ENCODE measurements around the gene MUCL3.

MUCL3 gene

GRCh38 chr6:30983439-30983838 is 42.7 kb downstream of the MUCL3 start, which contains the start of gene MUC21:
TSS of gene MUC21 (plus strand) at chr6:30983718. CDS start at chr6:30983959, 241 bp downstream.
- no peak for ATAC-seq
- TF ChIP-seq RARB (CRISPR knock-in tag; IDR thresholded peaks at IDR 0.05) (no peak), SNAI2 (CRISPR knock-in tag; IDR thresholded peaks at IDR 0.05) (no peak)

GRCh38 chr6:30985490-30985889 is 44.7 kb downstream of the MUCL3 start:
- no peak for ATAC-seq
- no peak for TF ChIP-seq SNAI2 (CRISPR knock-in tag; IDR thresholded peaks at IDR 0.05)
- no peak for TF ChIP-seq TOX (CRISPR knock-in tag; IDR thresholded peaks at IDR 0.05; ENCODE audit: borderline replicate concordance)
- no peak for TF ChIP-seq BACH2 (CRISPR knock-in tag; IDR thresholded peaks at IDR 0.05; ENCODE audit: borderline replicate concordance)
- TF ChIP-seq ISL1 (CRISPR knock-in tag; IDR thresholded peaks at IDR 0.05), result no peak
- no peak for TF ChIP-seq POU6F1 (CRISPR knock-in tag; IDR thresholded peaks at IDR 0.05; ENCODE audit: borderline replicate concordance, low read depth)
- TF ChIP-seq ZNF565 (CRISPR knock-in tag; conservative IDR thresholded peaks at IDR 0.05; ENCODE audit: low read depth), result no peak
- no peak for TF ChIP-seq OSR1 (CRISPR knock-in tag; IDR thresholded peaks at IDR 0.05)
- no peak for TF ChIP-seq PATZ1 (CRISPR knock-in tag; IDR thresholded peaks at IDR 0.05; ENCODE audit: borderline replicate concordance)
- TF ChIP-seq ESRRG (CRISPR knock-in tag; IDR thresholded peaks at IDR 0.05), result no peak
- no peak for TF ChIP-seq RARB (CRISPR knock-in tag; IDR thresholded peaks at IDR 0.05)
- no peak for TF ChIP-seq ZC3H10 (CRISPR knock-in tag; IDR thresholded peaks at IDR 0.05)
- TF ChIP-seq PPARA (CRISPR knock-in tag; IDR thresholded peaks at IDR 0.05; ENCODE audit: borderline replicate concordance), result no peak
- no peak for TF ChIP-seq ZFP3 (CRISPR knock-in tag; IDR thresholded peaks at IDR 0.05)
- no peak for TF ChIP-seq TSHZ2 (CRISPR knock-in tag; IDR thresholded peaks at IDR 0.05)
- no peak for TF ChIP-seq TCF4 (CRISPR knock-in tag; IDR thresholded peaks at IDR 0.05; ENCODE audit: borderline replicate concordance)
- TF ChIP-seq CREB5 (CRISPR knock-in tag; IDR thresholded peaks at IDR 0.05; ENCODE audit: low read depth), result no peak
- no peak for TF ChIP-seq GLIS3 (CRISPR knock-in tag; IDR thresholded peaks at IDR 0.05)
- TF ChIP-seq ZNF8 (CRISPR knock-in tag; IDR thresholded peaks at IDR 0.05), result no peak
- TF ChIP-seq ZFP30 (CRISPR knock-in tag; IDR thresholded peaks at IDR 0.05), result no peak
- no peak for TF ChIP-seq ARNTL (CRISPR knock-in tag; IDR thresholded peaks at IDR 0.05; ENCODE audit: borderline replicate concordance, low read depth)

- no peak for ATAC-seq
- TF ChIP-seq, protein P1, sequence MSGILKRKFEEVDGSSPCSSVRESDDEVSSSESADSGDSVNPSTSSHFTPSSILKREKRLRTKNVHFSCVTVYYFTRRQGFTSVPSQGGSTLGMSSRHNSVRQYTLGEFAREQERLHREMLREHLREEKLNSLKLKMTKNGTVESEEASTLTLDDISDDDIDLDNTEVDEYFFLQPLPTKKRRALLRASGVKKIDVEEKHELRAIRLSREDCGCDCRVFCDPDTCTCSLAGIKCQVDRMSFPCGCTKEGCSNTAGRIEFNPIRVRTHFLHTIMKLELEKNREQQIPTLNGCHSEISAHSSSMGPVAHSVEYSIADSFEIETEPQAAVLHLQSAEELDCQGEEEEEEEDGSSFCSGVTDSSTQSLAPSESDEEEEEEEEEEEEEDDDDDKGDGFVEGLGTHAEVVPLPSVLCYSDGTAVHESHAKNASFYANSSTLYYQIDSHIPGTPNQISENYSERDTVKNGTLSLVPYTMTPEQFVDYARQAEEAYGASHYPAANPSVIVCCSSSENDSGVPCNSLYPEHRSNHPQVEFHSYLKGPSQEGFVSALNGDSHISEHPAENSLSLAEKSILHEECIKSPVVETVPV (CRISPR knock-in tag; IDR thresholded peaks at IDR 0.05), result no peak
- no peak for TF ChIP-seq ARNTL (CRISPR knock-in tag; IDR thresholded peaks at IDR 0.05; ENCODE audit: borderline replicate concordance, low read depth)
- TF ChIP-seq PPARA (CRISPR knock-in tag; IDR thresholded peaks at IDR 0.05; ENCODE audit: borderline replicate concordance), result no peak
- TF ChIP-seq ZFP30 (CRISPR knock-in tag; IDR thresholded peaks at IDR 0.05), result no peak
- TF ChIP-seq GLIS3 (CRISPR knock-in tag; IDR thresholded peaks at IDR 0.05), result no peak
- TF ChIP-seq ZFP3 (CRISPR knock-in tag; IDR thresholded peaks at IDR 0.05), result no peak
- TF ChIP-seq ESRRG (CRISPR knock-in tag; IDR thresholded peaks at IDR 0.05), result no peak
- TF ChIP-seq OSR1 (CRISPR knock-in tag; IDR thresholded peaks at IDR 0.05), result no peak
- TF ChIP-seq ZNF8 (CRISPR knock-in tag; IDR thresholded peaks at IDR 0.05), result no peak
- no peak for TF ChIP-seq CREB5 (CRISPR knock-in tag; IDR thresholded peaks at IDR 0.05; ENCODE audit: low read depth)
- TF ChIP-seq POU6F1 (CRISPR knock-in tag; IDR thresholded peaks at IDR 0.05; ENCODE audit: borderline replicate concordance, low read depth), result no peak
- no peak for TF ChIP-seq RARB (CRISPR knock-in tag; IDR thresholded peaks at IDR 0.05)
- TF ChIP-seq ISL1 (CRISPR knock-in tag; IDR thresholded peaks at IDR 0.05), result no peak
- no peak for TF ChIP-seq PATZ1 (CRISPR knock-in tag; IDR thresholded peaks at IDR 0.05; ENCODE audit: borderline replicate concordance)
- no peak for TF ChIP-seq CSDC2 (CRISPR knock-in tag; IDR thresholded peaks at IDR 0.05)
Measured at GRCh38 chr6:30987304-30987703, 46.5 kb downstream of the MUCL3 start.

Data from SK-N-SH treated with all-trans-retinoic acid at 6 μM for 48 hours (cell line).